GM06990 (cell line): ENCODE results near the gene SNX10.
A peak's percentile ranks its signal among the peaks of the same experiment; 100 is the strongest.

ENCODE experiments used
- DNase-seq: peaks from one replicate; pipeline ENCODE4 v3.0.0-alpha.2; 2011; ENCODE audit not compliant: insufficient read length; ENCODE audit errors: extremely low read depth
- H3K27me3 ChIP-seq: replicated peaks from 2 replicates; pipeline ENCODE4 v1.6.0; 2011; ENCODE audit warnings: low read length; ENCODE audit not compliant: control insufficient read depth, insufficient read depth
- H3K36me3 ChIP-seq: 2 replicates; pipeline ENCODE4 v1.5.1; 2011; ENCODE audit warnings: low read length; ENCODE audit not compliant: control insufficient read depth, insufficient read depth
- H3K4me3 ChIP-seq: replicated peaks from 2 replicates; pipeline ENCODE4 v1.5.1; 2011; ENCODE audit warnings: low read depth, mild to moderate bottlenecking, control low read depth, low read length
- TF ChIP-seq, protein P1 (sequence below): IDR thresholded peaks from 2 replicates; pipeline ENCODE4 v1.5.1; 2011; ENCODE audit warnings: low read length, control low read depth, mild to moderate bottlenecking, inconsistent platforms; ENCODE audit not compliant: insufficient read depth, poor library complexity, severe bottlenecking

Gene SNX10

DNA sequence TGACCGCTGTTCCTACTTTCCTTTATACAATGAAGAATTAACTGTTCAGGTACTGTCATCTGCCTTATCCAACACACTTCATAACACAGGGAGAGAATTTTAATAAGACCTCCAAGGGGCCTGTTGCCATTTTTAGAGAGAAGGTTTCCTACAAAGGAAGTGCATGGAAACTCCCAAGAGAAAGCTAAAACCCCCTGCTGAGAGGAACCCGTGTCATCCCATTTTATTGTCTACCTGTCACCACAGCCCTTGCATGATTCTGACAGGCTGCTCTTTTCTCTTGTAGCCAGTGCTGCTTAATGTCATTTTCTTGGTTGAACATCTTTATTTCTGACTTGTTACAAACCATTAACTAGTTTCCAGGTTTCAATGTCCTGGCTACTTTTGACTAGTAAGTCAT lies 98.4 kb downstream of the SNX10 start:
- Histone ChIP-seq H3K36me3 (no peaks in the 10 kb centered on the region), H3K27me3 (no peaks in the 10 kb centered on the region; the same call in 1 of the 2 replicates), H3K4me3 (no peak overlapping the region)
- DNase-seq = no peak
- TF ChIP-seq, protein P1, sequence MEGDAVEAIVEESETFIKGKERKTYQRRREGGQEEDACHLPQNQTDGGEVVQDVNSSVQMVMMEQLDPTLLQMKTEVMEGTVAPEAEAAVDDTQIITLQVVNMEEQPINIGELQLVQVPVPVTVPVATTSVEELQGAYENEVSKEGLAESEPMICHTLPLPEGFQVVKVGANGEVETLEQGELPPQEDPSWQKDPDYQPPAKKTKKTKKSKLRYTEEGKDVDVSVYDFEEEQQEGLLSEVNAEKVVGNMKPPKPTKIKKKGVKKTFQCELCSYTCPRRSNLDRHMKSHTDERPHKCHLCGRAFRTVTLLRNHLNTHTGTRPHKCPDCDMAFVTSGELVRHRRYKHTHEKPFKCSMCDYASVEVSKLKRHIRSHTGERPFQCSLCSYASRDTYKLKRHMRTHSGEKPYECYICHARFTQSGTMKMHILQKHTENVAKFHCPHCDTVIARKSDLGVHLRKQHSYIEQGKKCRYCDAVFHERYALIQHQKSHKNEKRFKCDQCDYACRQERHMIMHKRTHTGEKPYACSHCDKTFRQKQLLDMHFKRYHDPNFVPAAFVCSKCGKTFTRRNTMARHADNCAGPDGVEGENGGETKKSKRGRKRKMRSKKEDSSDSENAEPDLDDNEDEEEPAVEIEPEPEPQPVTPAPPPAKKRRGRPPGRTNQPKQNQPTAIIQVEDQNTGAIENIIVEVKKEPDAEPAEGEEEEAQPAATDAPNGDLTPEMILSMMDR = no peak

DNA sequence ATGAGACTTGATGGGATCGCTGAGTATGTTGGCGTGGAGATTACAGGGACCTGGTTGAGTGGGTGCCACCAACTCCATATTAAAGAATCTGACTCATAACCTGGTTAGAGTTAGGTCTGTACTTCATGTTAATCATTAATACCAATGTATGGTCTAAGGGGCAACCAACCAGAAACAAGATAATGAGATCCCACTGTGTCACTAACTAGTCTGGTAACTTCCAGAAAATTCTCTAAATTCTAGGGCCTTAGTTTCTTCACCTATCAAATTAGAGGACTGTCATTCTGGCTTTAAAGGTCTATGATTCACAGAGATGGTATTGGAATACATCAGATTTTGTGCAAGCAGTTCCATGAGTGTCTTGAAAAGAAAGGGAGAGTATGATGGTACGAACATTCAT lies 102.2 kb downstream of the SNX10 start:
- DNase-seq = no peak
- no peaks in the 10 kb centered on the region for H3K36me3 ChIP-seq
- H3K4me3 ChIP-seq = no peak overlapping the region
- H3K27me3 ChIP-seq = peaks cover 2% of the 10 kb centered on the region
- TF ChIP-seq, protein P1 = no peak

DNA sequence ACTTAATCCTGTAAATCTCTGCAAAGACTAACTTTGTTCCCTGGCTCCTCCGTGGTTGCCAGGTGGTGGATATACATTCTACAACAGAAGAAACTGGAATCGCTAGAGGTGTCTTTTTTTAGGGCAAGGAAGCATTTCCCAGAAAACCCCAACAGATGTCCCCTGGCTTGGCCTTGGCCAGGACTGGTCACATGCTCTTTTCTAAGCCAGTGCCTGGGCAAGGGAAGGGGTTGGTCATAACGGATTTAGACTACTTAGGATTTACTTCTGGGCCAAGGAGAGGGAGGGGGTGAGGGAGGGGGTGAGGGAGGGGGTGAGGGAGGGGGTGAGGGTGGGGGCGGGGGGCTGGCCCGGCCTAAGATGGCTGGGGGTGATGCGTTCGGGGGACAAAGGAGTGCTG lies 105.7 kb downstream of the SNX10 start:
- TF ChIP-seq, protein P1 = no peak

DNA sequence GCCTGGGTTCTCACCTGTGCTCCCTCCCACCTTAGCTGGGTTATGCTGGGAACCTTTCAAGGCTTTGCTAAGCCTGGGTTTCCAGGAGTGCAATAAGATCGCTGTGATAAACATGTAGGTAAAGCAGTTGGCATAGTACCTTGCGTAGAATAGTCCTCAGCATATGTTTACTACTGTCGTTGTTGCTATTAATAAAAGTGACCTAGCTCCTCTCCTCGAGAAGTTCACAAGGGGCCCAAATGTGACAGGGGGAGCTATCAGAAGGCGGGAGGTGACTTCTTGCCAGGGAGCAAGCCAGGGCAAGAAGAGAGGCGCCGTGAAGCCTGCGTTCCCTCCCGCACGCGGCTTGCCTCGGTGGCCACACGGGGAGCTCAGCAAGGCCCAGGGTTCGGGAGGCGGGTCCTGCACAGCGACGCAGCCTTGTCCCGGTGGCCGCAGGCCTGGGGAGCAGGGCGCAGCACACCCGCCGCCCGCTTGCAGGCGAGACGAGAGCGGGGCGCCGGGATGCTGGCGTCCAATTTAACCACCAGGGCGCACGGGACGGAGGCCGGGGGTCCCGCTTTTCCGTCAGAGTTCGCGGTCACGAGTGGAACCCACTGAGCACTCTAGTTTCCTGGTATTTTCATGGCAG lies 106.2 kb downstream of the SNX10 start:
- Histone ChIP-seq H3K27me3 (peaks cover 2% of the 10 kb centered on the region; the same call in 1 of the 2 replicates), H3K36me3 (no peaks in the 10 kb centered on the region), H3K4me3 (peak overlapping the region; percentile 61)
- no peak for DNase-seq
- TF ChIP-seq, protein P1 = no peak

More for the DNA sequence above, 105.7 kb downstream of the SNX10 start:
- Histone ChIP-seq H3K36me3 (no peaks in the 10 kb centered on the region), H3K27me3 (peaks cover 2% of the 10 kb centered on the region; the same call in 1 of the 2 replicates), H3K4me3 (no peak overlapping the region)
- DNase-seq = no peak

DNA sequence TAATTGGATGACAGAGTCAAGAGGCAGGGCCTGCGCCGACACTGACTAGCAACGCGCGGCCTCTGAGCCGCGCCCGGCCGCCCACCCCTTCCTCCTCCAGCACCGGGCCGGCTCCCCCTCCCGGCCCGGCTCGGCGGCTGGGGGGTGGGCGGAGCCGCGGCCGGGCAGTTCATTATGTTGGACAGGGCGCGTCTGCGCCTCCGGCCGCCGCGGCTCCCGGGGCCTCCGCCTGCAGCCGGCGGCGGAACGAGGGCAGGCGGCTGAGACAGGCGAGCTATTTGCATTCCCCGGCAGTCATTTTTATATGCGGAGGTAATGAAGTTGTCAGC lies 106.7 kb downstream of the SNX10 start:
- TF ChIP-seq, protein P1 = no peak
- peak overlapping the region; percentile 61 for H3K4me3 ChIP-seq
- peak; percentile 89 for DNase-seq
- peaks cover 2% of the 10 kb centered on the region; the same call in 1 of the 2 replicates for H3K27me3 ChIP-seq
- H3K36me3 ChIP-seq = no peaks in the 10 kb centered on the region

DNA sequence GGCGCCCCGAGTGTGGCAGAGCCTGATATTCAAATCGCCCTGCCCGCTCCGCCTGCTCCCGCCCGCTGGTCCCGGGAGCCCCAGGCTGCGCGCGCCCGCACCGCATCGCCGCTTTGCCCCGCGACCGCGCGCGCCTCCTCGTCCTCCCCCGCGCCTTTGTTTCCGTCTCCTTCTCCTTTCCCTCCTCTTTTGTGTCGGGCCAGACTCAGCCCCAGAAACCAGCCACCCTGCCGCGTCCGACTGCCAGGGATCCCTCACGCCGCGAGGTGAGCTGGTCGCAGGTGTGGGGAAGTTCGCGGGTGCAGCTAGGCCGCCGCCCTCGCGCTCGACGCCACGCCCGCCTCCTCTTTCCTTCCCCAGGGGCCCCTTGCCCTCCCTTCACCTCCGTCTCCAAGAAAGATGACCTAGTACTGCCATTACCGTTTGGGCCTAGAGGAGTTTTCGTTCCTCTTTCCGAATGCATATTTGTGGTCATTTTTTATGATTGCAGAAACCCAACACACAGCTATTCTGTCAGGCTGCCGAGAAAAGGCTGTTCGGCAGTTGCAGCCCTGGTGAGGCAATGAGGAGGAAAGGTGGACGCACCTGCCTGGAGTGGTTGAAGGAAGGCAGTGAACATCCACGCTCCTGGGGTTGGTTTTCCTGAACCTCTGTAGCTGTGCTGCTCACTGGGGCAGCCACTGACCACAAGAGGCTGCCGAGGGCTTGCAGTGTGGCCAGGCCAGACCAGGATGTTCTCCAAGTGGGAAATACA lies 107.3 kb downstream of the SNX10 start:
- Histone ChIP-seq H3K4me3 (peak overlapping the region; percentile 61), H3K27me3 (peaks cover 2% of the 10 kb centered on the region; the same call in 1 of the 2 replicates), H3K36me3 (no peaks in the 10 kb centered on the region)
- peak; percentile 94 for DNase-seq
- TF ChIP-seq, protein P1 = no peak
